ENCODE data around the gene PTPRN2. TPM values are rescaled to one million over a fixed set of nuclear protein-coding genes. Genes with fewer than 3 reads are reported as not detected.

Gene PTPRN2
- total and polyA plus RNA-seq, 8 donors, result 12.2 to 49.2 (median 31.8) TPM

GRCh38 chr7:157745721-157746709, 841.6 kb downstream of the PTPRN2 start:
- Histone ChIP-seq H3K4me1 (no peaks in the 10 kb centered on the region), H3K9me3 (no peaks in the 10 kb centered on the region), H3K4me3 (no peak overlapping the region), H3K27me3 (no peaks in the 10 kb centered on the region), H3K27ac (no peak overlapping the region), H3K36me3 (no peaks in the 10 kb centered on the region)
- ATAC-seq (no peak), DNase-seq (peak in 1 of 6 donors; percentile 21), FAIRE-seq (no peak)
- TF ChIP-seq CTCF (IDR thresholded peaks at IDR 0.05), result no peak
- WGBS, 2 donors, result 92 to 94% methylated on average over 25 of the region's 25 CpGs
- intact Hi-C loops (cut with DNase I), result no loop called here

- H3K27ac ChIP-seq, result no peak overlapping the region
- 82 to 83% methylated on average over 23 to 24 of the region's 24 CpGs for WGBS, 2 donors
- DNase-seq, result peak in 1 of 6 donors; percentile 39
- TF ChIP-seq CTCF (IDR thresholded peaks at IDR 0.05), result no peak
- intact Hi-C loops (cut with DNase I), result no loop called here
- no peak for FAIRE-seq
- H3K4me3 ChIP-seq, result no peak overlapping the region
- no peaks in the 10 kb centered on the region for H3K4me1 ChIP-seq
- no peak for ATAC-seq
- H3K9me3 ChIP-seq, result no peaks in the 10 kb centered on the region
- H3K27me3 ChIP-seq, result no peaks in the 10 kb centered on the region
- no peaks in the 10 kb centered on the region for H3K36me3 ChIP-seq
These were observed 842.6 kb downstream of the PTPRN2 start for GRCh38 chr7:157744786-157745601.

GRCh38 chr7:157743781-157744525, 843.7 kb downstream of the PTPRN2 start:
- TF ChIP-seq CTCF (IDR thresholded peaks at IDR 0.05), result no peak
- no peak overlapping the region for H3K27ac ChIP-seq
- ATAC-seq (no peak), DNase-seq (peak in 1 of 6 donors; percentile 42), FAIRE-seq (no peak)
- H3K9me3 ChIP-seq, result no peaks in the 10 kb centered on the region
- no peak overlapping the region for H3K4me3 ChIP-seq
- no peaks in the 10 kb centered on the region for H3K27me3 ChIP-seq
- no peaks in the 10 kb centered on the region for H3K36me3 ChIP-seq
- WGBS, 2 donors, result 94 to 95% methylated on average over 29 of the region's 29 CpGs
- H3K4me1 ChIP-seq, result no peaks in the 10 kb centered on the region
- intact Hi-C loops (cut with DNase I), result no loop called here

GRCh38 chr7:157740251-157740798, 847.3 kb downstream of the PTPRN2 start:
- Histone ChIP-seq H3K4me3 (no peak overlapping the region), H3K36me3 (no peaks in the 10 kb centered on the region), H3K4me1 (no peaks in the 10 kb centered on the region), H3K9me3 (no peaks in the 10 kb centered on the region), H3K27me3 (no peaks in the 10 kb centered on the region), H3K27ac (no peak overlapping the region)
- no peak for TF ChIP-seq CTCF (IDR thresholded peaks at IDR 0.05)
- FAIRE-seq (no peak), DNase-seq (peak in 1 of 6 donors; percentile 30), ATAC-seq (no peak)
- WGBS, 2 donors, result 88 to 89% methylated on average over 24 of the region's 24 CpGs
- intact Hi-C loops (cut with DNase I), result no loop called here
